NCI-H1694 (cell line): ENCODE measurements around the gene MOAP1.
"Not testable (repeated sequence)": the region's sequence is repeated elsewhere in the genome, so short reads cannot be mapped to it uniquely, and the experiment has no call there.

Experiments
- DNase-seq: peaks from one replicate; lab custom pipeline; 2025; lab: John Stamatoyannopoulos, UW

MOAP1 gene

GRCh38 chr14:93142854-93143652 lies 41.6 kb downstream of the MOAP1 start:
- DNase-seq = no peak

- DNase-seq = no peak
Measured at GRCh38 chr14:93137864-93138263, 46.8 kb downstream of the MOAP1 start.

DNA sequence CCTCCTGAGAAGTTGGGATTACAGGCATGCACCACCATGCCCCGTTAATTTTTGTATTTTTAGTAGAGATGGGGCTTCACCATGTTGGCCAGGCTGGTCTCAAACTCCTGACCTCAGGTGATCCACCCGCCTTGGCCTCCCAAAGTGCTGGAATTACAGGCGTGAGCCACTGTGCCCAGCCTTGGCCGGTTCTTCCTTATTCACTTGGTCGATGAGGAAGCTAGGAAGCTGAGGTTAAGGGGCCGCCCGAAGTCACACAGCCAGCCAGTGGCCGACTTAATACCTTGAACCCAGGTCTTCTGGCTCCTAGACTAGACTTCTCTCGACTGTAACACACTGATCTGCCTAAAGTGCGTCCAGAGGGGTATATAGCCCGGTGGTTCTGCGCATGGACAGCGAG lies 48.2 kb downstream of the MOAP1 start:
- not testable (repeated sequence) for DNase-seq

DNA sequence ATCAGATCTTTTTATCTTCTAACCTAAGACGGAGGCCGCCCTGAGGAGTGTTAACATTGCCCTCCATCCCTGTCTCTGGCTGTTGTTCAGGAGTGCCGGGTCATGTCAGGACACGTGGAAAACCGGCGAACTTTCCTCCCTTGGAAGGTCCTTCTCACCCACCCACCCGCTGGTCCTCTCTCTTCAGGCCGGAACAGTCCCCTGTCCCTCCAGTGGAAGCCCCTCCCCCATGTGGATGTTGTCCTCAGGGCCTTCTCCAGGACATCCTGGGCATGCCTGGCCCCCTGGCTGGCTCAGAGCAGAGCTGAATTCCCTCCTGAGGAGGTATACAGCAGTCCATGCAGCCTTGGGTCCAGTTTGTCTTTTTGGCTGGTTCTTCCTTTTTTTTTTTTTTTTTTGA lies 48.7 kb downstream of the MOAP1 start:
- DNase-seq = no peak

DNA sequence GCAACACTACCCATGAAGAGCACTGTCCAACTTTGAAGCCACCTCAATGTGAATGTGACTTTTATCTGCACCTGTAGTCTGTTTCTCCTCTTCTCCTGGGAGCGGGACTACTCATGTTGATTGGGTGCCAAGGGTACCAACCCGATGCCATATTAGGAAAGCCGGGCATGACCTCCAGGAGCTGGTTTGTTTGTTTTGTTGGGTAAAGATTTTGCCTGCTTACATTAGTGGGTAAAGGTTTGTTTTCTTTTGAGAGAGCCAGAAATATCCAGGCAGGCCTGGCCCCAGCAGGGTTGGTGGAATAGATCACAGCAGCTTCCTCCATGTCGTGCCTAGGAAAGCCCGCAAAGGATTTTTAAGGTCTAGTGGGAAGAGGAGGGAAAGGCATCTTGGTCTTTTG lies 49.3 kb downstream of the MOAP1 start:
- no peak for DNase-seq

DNA sequence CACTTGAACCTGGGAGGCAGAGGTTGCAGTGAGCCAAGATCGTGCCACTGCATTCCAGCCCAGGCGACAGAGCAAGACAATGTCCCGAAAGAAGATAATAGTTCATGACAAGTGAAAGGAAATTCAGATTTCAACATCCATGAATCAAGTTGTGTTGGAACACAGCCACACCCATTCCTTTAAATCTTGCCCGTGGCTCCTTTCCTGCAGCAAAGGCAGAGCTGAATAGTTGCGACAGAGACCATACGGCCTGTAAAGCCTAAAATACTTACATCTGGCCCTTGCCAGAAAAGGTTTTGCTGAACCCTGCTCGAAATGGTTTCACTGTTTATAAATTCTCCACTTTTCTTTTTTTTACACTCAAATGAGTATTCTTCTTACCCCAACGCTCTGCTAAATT lies 51.2 kb downstream of the MOAP1 start:
- DNase-seq = no peak

- DNase-seq = peak; percentile 67
Measured at GRCh38 chr14:93132472-93133065, 52.1 kb downstream of the MOAP1 start.
